Panc1 (cell line): ENCODE measurements around the gene ARL17B. TPM values are rescaled to one million over a fixed set of nuclear protein-coding genes. Genes with fewer than 3 reads are reported as not detected.
"Not testable (repeated sequence)": the region's sequence is repeated elsewhere in the genome, so short reads cannot be mapped to it uniquely, and the experiment has no call there.

Experiments used
- ATAC-seq: fragments of 200-7000 bp; cut with Tn5 transposase; 2 replicates; pipeline ENCODE4 v1.9.1; 2020; ENCODE audit warnings: mild to moderate bottlenecking, moderate library complexity
- BruUV-seq: library from RNA; stranded (reverse); fragments of 400-500 nt; replicated peaks from 2 replicates; lab custom pipeline; 2021; lab: Mats Ljungman, UMichigan
- CTCF ChIA-PET: fragments of 300-600 bp; sonication (Branson Sonifier 250); formaldehyde crosslinking; loops from one replicate; lab custom pipeline; 2022; ENCODE audit warnings: antibody characterized with exemption; lab: Charles Lee
- POLR2A ChIA-PET: fragments of 300-600 bp; sonication (Branson Sonifier 250); formaldehyde crosslinking; loops from one replicate; lab custom pipeline; 2022; ENCODE audit warnings: antibody characterized with exemption; lab: Charles Lee
- DNase-seq: peaks from one replicate; pipeline ENCODE4 v3.0.0-alpha.2; 2010; ENCODE audit warnings: low read depth, low spot score
- H3K27ac ChIP-seq: 2 replicates; pipeline ENCODE4 v1.5.1; 2011; ENCODE audit warnings: mild to moderate bottlenecking, low read length, inconsistent platforms
- H3K27me3 ChIP-seq: fragments of 200-500 bp; sonication (Bioruptor generic); 2 replicates; pipeline ENCODE4 v1.6.0; 2014; ENCODE audit warnings: low read length, inconsistent platforms; ENCODE audit not compliant: control insufficient read depth, insufficient read depth
- H3K36me3 ChIP-seq: fragments of 200-500 bp; sonication (Bioruptor generic); 2 replicates; pipeline ENCODE4 v1.5.1; 2014; ENCODE audit warnings: inconsistent platforms, mild to moderate bottlenecking, low read length, moderate library complexity; ENCODE audit not compliant: control insufficient read depth, insufficient read depth
- H3K4me1 ChIP-seq: 2 replicates; pipeline ENCODE4 v1.5.1; 2011; ENCODE audit warnings: inconsistent platforms, mild to moderate bottlenecking, low read length, moderate library complexity; ENCODE audit not compliant: control insufficient read depth, insufficient read depth
- H3K4me3 ChIP-seq, 2 experiments: 2 replicates each; pipeline ENCODE4 v1.5.1; 2011 to 2012; ENCODE audit warnings: low read depth in 2 of 2, low read length in 2 of 2, mild to moderate bottlenecking in 2 of 2, inconsistent platforms in 1 of 2, moderate library complexity in 1 of 2
- H3K9me3 ChIP-seq: fragments of 200-500 bp; sonication (Bioruptor generic); 2 replicates; pipeline ENCODE4 v1.5.1; 2014; ENCODE audit warnings: low read depth, mild to moderate bottlenecking, inconsistent platforms, low read length, moderate library complexity; ENCODE audit not compliant: control insufficient read depth, insufficient read depth
- POLR2AphosphoS5 ChIP-seq: IDR thresholded peaks from 2 replicates; pipeline ENCODE4 v1.6.1; 2012; ENCODE audit warnings: mild to moderate bottlenecking, low read depth, low read length, moderate library complexity
- SIN3A ChIP-seq: IDR thresholded peaks from 2 replicates; pipeline ENCODE4 v1.6.1; 2012; ENCODE audit warnings: low read depth, mild to moderate bottlenecking, low read length, moderate library complexity, borderline replicate concordance; ENCODE audit not compliant: insufficient read depth
- TCF7L2 ChIP-seq: IDR thresholded peaks from 2 replicates; pipeline ENCODE4 v1.6.1; 2011; ENCODE audit warnings: mild to moderate bottlenecking, low read depth, low read length, inconsistent platforms
- in situ Hi-C: cut with HindIII; loops from 2 replicates; pipeline ENCODE4 v1.10.0; 2016; ENCODE audit warnings: low sequenced_read_pairs, low pct_unique_long_range_greater_than_20kb
- intact Hi-C: fragments of 100-400 bp; cut with micrococcal nuclease; formaldehyde crosslinking; loops from one replicate; pipeline ENCODE4 v1.10.0; 2022; ENCODE audit not compliant: unreplicated experiment
- total RNA-seq: library from RNA; stranded (reverse); gene quantifications from one replicate; pipeline ENCODE4 v1.2.1, GENCODE V29; 2021; ENCODE audit not compliant: unreplicated experiment
- TF ChIP-seq, protein P1 (sequence below), 2 experiments: IDR thresholded peaks; 2 replicates each; pipeline ENCODE4 v1.6.1; 2011 to 2012; ENCODE audit warnings: low read depth in 2 of 2, control low read depth in 1 of 2, low read length in 1 of 2, mild to moderate bottlenecking in 1 of 2, moderate library complexity in 1 of 2; ENCODE audit not compliant: insufficient read depth in 1 of 2
- TF ChIP-seq, protein P2 (sequence below): fragments of 450-650 bp; IDR thresholded peaks from 2 replicates; pipeline ENCODE4 v1.5.1; 2017; ENCODE audit warnings: mild to moderate bottlenecking

ARL17B gene
- total RNA-seq, 1 experiment from 2014 or later, result 12.7 TPM

DNA sequence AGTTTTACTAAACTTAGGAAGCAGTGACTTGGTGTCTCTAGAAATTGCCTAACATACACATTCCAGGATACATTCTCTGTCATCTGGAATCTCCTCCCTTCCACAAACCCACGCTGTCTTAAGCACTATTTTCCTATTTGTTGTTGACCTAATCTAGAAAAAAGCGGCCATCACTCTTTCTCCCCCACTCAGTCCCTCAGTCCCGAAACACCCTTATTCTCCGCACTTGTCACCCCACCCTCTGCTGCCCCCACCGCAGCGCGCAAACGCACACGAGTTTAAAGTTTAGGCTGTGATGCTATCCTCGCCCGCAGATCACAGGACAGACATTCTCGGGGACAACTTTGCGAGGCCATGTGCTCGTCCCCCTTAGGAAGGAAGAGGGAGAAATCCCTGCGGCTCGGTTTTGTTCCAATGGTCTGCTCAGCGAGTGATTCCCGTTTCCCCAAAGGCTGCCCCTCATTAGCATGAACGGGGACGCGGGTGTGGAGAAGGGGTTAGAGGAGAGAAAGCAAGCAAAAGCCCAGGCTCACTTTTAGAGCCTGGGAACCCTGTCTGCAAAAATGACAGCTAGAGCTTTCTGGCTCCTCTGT lies 95.4 kb downstream of the ARL17B start:
- H3K36me3 ChIP-seq, BruUV-seq, intact Hi-C loops, DNase-seq, H3K9me3 ChIP-seq, CTCF ChIA-PET, H3K27me3 ChIP-seq, in situ Hi-C loops, ATAC-seq, POLR2A ChIA-PET: not testable (repeated sequence)
- peak overlapping the region; percentile 58 to 62 for H3K4me3 ChIP-seq
- peak overlapping the region; percentile 74 for H3K27ac ChIP-seq
- TF ChIP-seq SIN3A, result 0 out of 2 replicates have a peak, but pooled peaks have one; percentile 42
- peaks cover 16% of the 10 kb centered on the region for H3K4me1 ChIP-seq

DNA sequence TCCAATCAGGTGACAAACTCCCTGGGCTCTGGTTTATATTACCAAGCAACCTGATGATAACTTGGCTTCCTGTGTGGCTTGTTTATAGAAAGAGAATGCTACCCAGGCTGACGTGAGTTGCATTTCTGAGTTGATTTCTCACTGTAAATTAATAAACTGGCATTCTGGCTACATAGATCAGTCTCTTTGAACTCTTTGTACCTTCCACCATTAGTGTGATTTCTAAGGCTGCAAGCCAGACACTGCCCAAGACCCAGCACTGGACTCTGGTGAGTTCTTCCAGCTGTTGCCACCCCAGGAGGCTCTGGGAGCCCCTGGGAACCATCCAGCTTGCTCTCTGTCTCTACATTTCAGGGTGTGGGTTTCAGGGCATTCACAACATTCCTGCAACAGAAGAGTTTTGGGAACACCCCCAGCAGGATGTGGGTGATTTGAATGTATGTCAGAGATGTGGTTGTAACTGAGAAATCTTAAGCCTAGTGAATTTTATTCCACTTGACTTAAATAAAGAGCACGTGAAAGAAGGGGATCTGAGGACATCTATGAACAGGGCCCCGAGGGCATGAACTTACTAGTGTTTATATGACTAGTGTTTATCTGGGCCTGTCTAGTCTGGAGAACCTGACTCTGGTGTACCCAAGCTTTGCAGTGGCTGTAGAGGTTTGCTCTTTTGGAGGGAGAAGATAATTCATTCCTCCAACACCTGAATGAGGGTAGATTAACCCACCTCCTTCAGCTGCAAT lies 96.9 kb downstream of the ARL17B start:
- Histone ChIP-seq H3K4me3 (no peak overlapping the region), H3K27ac (no peak overlapping the region), H3K4me1 (peaks cover 16% of the 10 kb centered on the region), H3K9me3 (no peaks in the 10 kb centered on the region), H3K36me3 (no peaks in the 10 kb centered on the region), H3K27me3 (no peaks in the 10 kb centered on the region)
- BruUV-seq, result TSS peak; percentile 62
- no peak for ATAC-seq
- ChIA-PET POLR2A (no interaction called here), CTCF (no interaction called here)
- in situ Hi-C loops (no loop called here), intact Hi-C loops (no loop called here)
- DNase-seq, result peak; percentile 61
- no peak for TF ChIP-seq SIN3A
- TF ChIP-seq, protein P1, sequence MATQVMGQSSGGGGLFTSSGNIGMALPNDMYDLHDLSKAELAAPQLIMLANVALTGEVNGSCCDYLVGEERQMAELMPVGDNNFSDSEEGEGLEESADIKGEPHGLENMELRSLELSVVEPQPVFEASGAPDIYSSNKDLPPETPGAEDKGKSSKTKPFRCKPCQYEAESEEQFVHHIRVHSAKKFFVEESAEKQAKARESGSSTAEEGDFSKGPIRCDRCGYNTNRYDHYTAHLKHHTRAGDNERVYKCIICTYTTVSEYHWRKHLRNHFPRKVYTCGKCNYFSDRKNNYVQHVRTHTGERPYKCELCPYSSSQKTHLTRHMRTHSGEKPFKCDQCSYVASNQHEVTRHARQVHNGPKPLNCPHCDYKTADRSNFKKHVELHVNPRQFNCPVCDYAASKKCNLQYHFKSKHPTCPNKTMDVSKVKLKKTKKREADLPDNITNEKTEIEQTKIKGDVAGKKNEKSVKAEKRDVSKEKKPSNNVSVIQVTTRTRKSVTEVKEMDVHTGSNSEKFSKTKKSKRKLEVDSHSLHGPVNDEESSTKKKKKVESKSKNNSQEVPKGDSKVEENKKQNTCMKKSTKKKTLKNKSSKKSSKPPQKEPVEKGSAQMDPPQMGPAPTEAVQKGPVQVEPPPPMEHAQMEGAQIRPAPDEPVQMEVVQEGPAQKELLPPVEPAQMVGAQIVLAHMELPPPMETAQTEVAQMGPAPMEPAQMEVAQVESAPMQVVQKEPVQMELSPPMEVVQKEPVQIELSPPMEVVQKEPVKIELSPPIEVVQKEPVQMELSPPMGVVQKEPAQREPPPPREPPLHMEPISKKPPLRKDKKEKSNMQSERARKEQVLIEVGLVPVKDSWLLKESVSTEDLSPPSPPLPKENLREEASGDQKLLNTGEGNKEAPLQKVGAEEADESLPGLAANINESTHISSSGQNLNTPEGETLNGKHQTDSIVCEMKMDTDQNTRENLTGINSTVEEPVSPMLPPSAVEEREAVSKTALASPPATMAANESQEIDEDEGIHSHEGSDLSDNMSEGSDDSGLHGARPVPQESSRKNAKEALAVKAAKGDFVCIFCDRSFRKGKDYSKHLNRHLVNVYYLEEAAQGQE (IDR thresholded peaks at IDR 0.05; ENCODE audit: insufficient read depth in 1 of 2, low read depth in 2 of 2, low read length in 1 of 2), result no peak
- no peak for TF ChIP-seq TCF7L2
- TF ChIP-seq, protein P2, sequence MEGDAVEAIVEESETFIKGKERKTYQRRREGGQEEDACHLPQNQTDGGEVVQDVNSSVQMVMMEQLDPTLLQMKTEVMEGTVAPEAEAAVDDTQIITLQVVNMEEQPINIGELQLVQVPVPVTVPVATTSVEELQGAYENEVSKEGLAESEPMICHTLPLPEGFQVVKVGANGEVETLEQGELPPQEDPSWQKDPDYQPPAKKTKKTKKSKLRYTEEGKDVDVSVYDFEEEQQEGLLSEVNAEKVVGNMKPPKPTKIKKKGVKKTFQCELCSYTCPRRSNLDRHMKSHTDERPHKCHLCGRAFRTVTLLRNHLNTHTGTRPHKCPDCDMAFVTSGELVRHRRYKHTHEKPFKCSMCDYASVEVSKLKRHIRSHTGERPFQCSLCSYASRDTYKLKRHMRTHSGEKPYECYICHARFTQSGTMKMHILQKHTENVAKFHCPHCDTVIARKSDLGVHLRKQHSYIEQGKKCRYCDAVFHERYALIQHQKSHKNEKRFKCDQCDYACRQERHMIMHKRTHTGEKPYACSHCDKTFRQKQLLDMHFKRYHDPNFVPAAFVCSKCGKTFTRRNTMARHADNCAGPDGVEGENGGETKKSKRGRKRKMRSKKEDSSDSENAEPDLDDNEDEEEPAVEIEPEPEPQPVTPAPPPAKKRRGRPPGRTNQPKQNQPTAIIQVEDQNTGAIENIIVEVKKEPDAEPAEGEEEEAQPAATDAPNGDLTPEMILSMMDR, result no peak

DNA sequence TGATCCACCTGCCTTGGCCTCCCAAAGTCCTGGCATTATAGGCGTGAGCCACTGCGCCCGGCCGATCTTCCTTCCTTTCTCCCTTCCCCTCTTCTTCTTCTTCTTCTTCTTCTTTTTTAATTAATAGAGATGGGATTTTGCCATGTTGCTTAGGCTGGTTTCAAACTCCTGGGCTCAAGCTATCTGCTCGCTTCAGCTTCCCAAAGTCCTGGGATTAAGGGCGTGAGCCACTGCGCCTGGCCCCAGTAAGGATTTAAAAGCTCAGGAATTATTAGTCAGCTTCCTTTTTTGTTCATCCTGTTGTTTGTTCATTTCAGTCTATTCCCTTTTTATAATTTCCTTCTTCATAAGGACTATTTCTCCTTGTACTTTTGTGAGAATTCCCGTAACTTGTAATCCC lies 99.3 kb downstream of the ARL17B start:
- no peaks in the 10 kb centered on the region for H3K36me3 ChIP-seq
- in situ Hi-C loops, result no loop called here
- TF ChIP-seq POLR2AphosphoS5 (no peak), TCF7L2 (no peak), SIN3A (no peak)
- TF ChIP-seq, protein P1 (IDR thresholded peaks at IDR 0.05; ENCODE audit: insufficient read depth in 1 of 2, low read depth in 2 of 2, low read length in 1 of 2), result no peak
- TF ChIP-seq, protein P2, result no peak
- no peaks in the 10 kb centered on the region for H3K9me3 ChIP-seq
- no peaks in the 10 kb centered on the region for H3K27me3 ChIP-seq
- ChIA-PET POLR2A (no interaction called here), CTCF (no interaction called here)
- ATAC-seq, result no peak
- intact Hi-C loops, result no loop called here
- H3K4me1 ChIP-seq, result peaks cover 16% of the 10 kb centered on the region
- no peak overlapping the region for H3K4me3 ChIP-seq
- DNase-seq, result no peak
- BruUV-seq, result no TSS peak
- no peak overlapping the region for H3K27ac ChIP-seq
